ENCODE measurements around the gene KIAA1549. TPM values are rescaled to one million over a fixed set of nuclear protein-coding genes. Genes with fewer than 3 reads are reported as not detected.
"Not testable (repeated sequence)": the region's sequence is repeated elsewhere in the genome, so short reads cannot be mapped to it uniquely, and the experiment has no call there.

KIAA1549 gene
- total and polyA plus RNA-seq, 4 donors, result 0.13 to 2.8 (median 0.58) TPM

DNA sequence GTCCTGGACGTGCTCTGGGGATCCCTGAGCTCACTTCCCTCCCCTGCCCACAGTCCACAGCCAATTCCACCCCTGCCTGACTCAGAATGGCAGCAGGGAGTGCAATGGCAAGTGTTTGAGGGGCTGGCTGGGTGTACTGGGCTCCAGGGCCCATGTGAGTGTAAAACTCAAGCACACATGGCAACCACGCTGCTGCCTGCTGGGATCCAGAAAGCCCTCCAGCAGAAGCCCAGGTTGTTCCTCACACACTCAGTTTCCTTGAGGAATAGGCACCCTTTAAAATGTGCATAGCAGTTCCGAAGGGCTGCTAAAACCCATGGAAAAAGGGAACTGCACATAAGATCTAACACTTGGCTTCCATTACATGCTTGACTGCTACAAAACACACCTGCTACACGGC, 171.8 kb downstream of the KIAA1549 start:
- no peak for ATAC-seq (ENCODE audit: low FRiP score)
- no peak overlapping the region for H3K27ac ChIP-seq (ENCODE audit: low read depth in 1 of 2, low read length in 2 of 2)
- H3K4me1 ChIP-seq (ENCODE audit: control insufficient read depth in 1 of 2, insufficient read depth in 2 of 2, low read length in 2 of 2), result no peaks in the 10 kb centered on the region
- DNase-seq, result no peak
- H3K9me3 ChIP-seq (ENCODE audit: control insufficient read depth, low read length), result no peaks in the 10 kb centered on the region
- H3K4me3 ChIP-seq (ENCODE audit: low read length in 2 of 2), result no peak overlapping the region
- H3K27me3 ChIP-seq (ENCODE audit: control insufficient read depth in 1 of 2, insufficient read depth in 2 of 2, low read length in 1 of 2), result no peaks in the 10 kb centered on the region
- intact Hi-C loops (cut with DNase I), result no loop called here
- H3K36me3 ChIP-seq (ENCODE audit: control insufficient read depth in 1 of 2, insufficient read depth in 2 of 2, low read length in 1 of 2), result no peaks in the 10 kb centered on the region
- WGBS, 2 donors, result 74 to 76% methylated on average over 4 of the region's 4 CpGs

DNA sequence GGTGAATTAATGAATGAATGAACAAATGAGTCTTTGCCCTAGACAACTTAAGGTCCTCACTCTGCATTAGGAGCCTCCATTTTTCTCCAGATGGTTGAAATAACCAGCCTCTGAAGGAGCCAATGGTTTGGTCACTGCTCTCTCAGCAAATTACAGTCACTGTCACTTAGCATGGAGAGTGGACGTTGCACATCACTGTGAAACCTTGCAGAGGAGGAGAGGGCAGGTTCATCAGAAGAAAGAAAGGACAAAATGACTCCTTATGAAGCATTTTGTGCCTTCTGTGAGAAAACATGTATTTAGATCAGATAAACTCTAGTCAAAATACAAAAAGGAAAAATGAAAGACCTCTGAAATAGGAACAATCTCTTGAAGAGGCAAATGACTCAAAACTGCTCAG, 176.6 kb downstream of the KIAA1549 start:
- H3K9me3 ChIP-seq (ENCODE audit: control insufficient read depth, low read length), result no peaks in the 10 kb centered on the region
- H3K27ac ChIP-seq (ENCODE audit: low read depth in 1 of 2, low read length in 2 of 2), result no peak overlapping the region
- no peaks in the 10 kb centered on the region for H3K36me3 ChIP-seq (ENCODE audit: control insufficient read depth in 1 of 2, insufficient read depth in 2 of 2, low read length in 1 of 2)
- DNase-seq (no peak), ATAC-seq (ENCODE audit: low FRiP score) (no peak)
- H3K4me3 ChIP-seq (ENCODE audit: low read length in 2 of 2), result no peak overlapping the region
- intact Hi-C loops (cut with DNase I), result no loop called here
- no peaks in the 10 kb centered on the region for H3K27me3 ChIP-seq (ENCODE audit: control insufficient read depth in 1 of 2, insufficient read depth in 2 of 2, low read length in 1 of 2)
- WGBS, 2 donors, result 66 to 73% methylated on average over 1 of the region's 1 CpG
- no peaks in the 10 kb centered on the region for H3K4me1 ChIP-seq (ENCODE audit: control insufficient read depth in 1 of 2, insufficient read depth in 2 of 2, low read length in 2 of 2)

- Histone ChIP-seq H3K4me1 (ENCODE audit: control insufficient read depth in 1 of 2, insufficient read depth in 2 of 2, low read length in 2 of 2) (no peaks in the 10 kb centered on the region), H3K27ac (ENCODE audit: low read depth in 1 of 2, low read length in 2 of 2) (no peak overlapping the region), H3K4me3 (ENCODE audit: low read length in 2 of 2) (no peak overlapping the region), H3K36me3 (ENCODE audit: control insufficient read depth in 1 of 2, insufficient read depth in 2 of 2, low read length in 1 of 2) (no peaks in the 10 kb centered on the region), H3K27me3 (ENCODE audit: control insufficient read depth in 1 of 2, insufficient read depth in 2 of 2, low read length in 1 of 2) (no peaks in the 10 kb centered on the region), H3K9me3 (ENCODE audit: control insufficient read depth, low read length) (no peaks in the 10 kb centered on the region)
- no peak for ATAC-seq (ENCODE audit: low FRiP score)
- no peak for DNase-seq
- WGBS, 2 donors, result 94% methylated on average over 18 of the region's 18 CpGs
- intact Hi-C loops (cut with DNase I), result no loop called here
Observed at GRCh38 chr7:138802706-138803105, 178.5 kb downstream of the KIAA1549 start.

DNA sequence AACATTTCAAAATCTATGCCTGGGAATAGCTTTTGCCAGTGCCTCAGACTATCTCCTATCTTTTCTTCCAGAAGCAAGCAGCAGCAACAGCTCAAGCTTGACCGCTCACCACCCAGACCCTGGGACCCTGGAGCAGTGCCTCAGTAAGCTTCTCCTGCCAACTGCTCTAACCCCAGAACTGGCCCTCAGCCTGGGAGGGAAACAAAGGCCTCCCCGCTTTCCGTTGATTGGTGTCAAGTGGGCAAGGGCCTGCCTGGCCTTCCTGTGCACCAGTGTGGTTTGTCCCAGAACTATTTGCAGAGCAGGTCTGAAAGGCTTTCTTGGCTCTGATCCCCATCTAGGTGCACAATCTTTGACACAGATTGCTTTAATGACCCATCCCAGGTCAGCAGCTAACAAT, 179.9 kb downstream of the KIAA1549 start:
- intact Hi-C loops (cut with DNase I), result no loop called here
- no peak for ATAC-seq (ENCODE audit: low FRiP score)

GRCh38 chr7:138799336-138800000, 181.7 kb downstream of the KIAA1549 start:
- 74 to 80% methylated on average over 7 of the region's 7 CpGs for WGBS, 2 donors
- H3K36me3 ChIP-seq (ENCODE audit: control insufficient read depth in 1 of 2, insufficient read depth in 2 of 2, low read length in 1 of 2), result no peaks in the 10 kb centered on the region
- intact Hi-C loops (cut with DNase I), result no loop called here
- H3K27ac ChIP-seq (ENCODE audit: low read depth in 1 of 2, low read length in 2 of 2), result no peak overlapping the region
- no peaks in the 10 kb centered on the region for H3K4me1 ChIP-seq (ENCODE audit: control insufficient read depth in 1 of 2, insufficient read depth in 2 of 2, low read length in 2 of 2)
- H3K27me3 ChIP-seq (ENCODE audit: control insufficient read depth in 1 of 2, insufficient read depth in 2 of 2, low read length in 1 of 2), result no peaks in the 10 kb centered on the region
- no peaks in the 10 kb centered on the region for H3K9me3 ChIP-seq (ENCODE audit: control insufficient read depth, low read length)
- DNase-seq (no peak), ATAC-seq (ENCODE audit: low FRiP score) (no peak)
- H3K4me3 ChIP-seq (ENCODE audit: low read length in 2 of 2), result no peak overlapping the region

More for the DNA sequence above, 179.9 kb downstream of the KIAA1549 start:
- H3K27ac ChIP-seq (ENCODE audit: low read depth in 1 of 2, low read length in 2 of 2), result no peak overlapping the region
- no peak for DNase-seq
- WGBS, 2 donors, result 85 to 97% methylated on average over 3 of the region's 3 CpGs
- no peaks in the 10 kb centered on the region for H3K9me3 ChIP-seq (ENCODE audit: control insufficient read depth, low read length)
- no peaks in the 10 kb centered on the region for H3K27me3 ChIP-seq (ENCODE audit: control insufficient read depth in 1 of 2, insufficient read depth in 2 of 2, low read length in 1 of 2)
- H3K4me1 ChIP-seq (ENCODE audit: control insufficient read depth in 1 of 2, insufficient read depth in 2 of 2, low read length in 2 of 2), result no peaks in the 10 kb centered on the region
- no peak overlapping the region for H3K4me3 ChIP-seq (ENCODE audit: low read length in 2 of 2)
- no peaks in the 10 kb centered on the region for H3K36me3 ChIP-seq (ENCODE audit: control insufficient read depth in 1 of 2, insufficient read depth in 2 of 2, low read length in 1 of 2)

GRCh38 chr7:138798836-138799235, 182.4 kb downstream of the KIAA1549 start:
- ATAC-seq (ENCODE audit: low FRiP score) (no peak), DNase-seq (no peak)
- H3K4me3 ChIP-seq (ENCODE audit: low read length in 2 of 2), result no peak overlapping the region
- no peaks in the 10 kb centered on the region for H3K36me3 ChIP-seq (ENCODE audit: control insufficient read depth in 1 of 2, insufficient read depth in 2 of 2, low read length in 1 of 2)
- 46 to 56% methylated on average over 5 of the region's 5 CpGs for WGBS, 2 donors
- no peaks in the 10 kb centered on the region for H3K27me3 ChIP-seq (ENCODE audit: control insufficient read depth in 1 of 2, insufficient read depth in 2 of 2, low read length in 1 of 2)
- no peaks in the 10 kb centered on the region for H3K4me1 ChIP-seq (ENCODE audit: control insufficient read depth in 1 of 2, insufficient read depth in 2 of 2, low read length in 2 of 2)
- intact Hi-C loops (cut with DNase I), result no loop called here
- no peak overlapping the region for H3K27ac ChIP-seq (ENCODE audit: low read depth in 1 of 2, low read length in 2 of 2)
- H3K9me3 ChIP-seq (ENCODE audit: control insufficient read depth, low read length), result no peaks in the 10 kb centered on the region

DNA sequence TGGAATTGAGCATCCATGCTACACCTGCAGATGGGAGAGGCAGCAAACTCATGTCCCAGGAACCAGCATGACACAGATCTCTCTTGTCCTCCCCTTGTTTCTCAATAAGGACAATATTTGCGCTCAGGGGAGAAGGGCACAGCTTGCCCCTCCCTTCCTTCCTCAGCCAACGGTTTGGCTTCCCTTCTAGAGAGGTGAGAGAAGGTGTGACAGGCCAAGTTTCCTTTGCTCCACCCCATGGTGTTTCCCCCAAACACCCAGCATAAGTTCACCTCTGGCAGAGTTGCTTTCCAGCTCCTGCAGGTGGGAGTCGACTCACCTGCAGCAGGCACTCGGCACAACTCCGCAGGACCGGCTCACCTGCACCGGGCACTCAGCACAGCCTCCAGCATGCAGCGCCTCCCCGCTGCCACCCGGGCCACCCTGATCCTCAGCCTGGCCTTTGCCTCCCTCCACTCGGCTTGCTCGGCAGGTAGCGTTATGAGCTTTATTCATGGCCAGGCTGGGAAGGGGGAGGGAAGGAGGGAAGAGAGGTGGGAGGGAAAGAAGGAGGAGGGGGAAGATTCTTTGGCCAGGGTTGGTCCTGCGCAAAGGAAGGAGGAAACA, 183.4 kb downstream of the KIAA1549 start, which contains the start of the genes ATP6V0A4 and TMEM213:
ATP6V0A4 (minus strand) TSS at position 482 of the 606 bp plus-strand sequence. CDS start 26,949 bp downstream, outside the sequence.
TMEM213 (plus strand) TSS at position 280 of the 606 bp plus-strand sequence; CDS start at position 391, 111 bp downstream.
- no peaks in the 10 kb centered on the region for H3K4me1 ChIP-seq (ENCODE audit: control insufficient read depth in 1 of 2, insufficient read depth in 2 of 2, low read length in 2 of 2)
- no peaks in the 10 kb centered on the region for H3K9me3 ChIP-seq (ENCODE audit: control insufficient read depth, low read length)
- 12 to 17% methylated on average over 14 of the region's 14 CpGs for WGBS, 2 donors
- no peak within 1 kb of the TSS for H3K4me3 ChIP-seq (ENCODE audit: low read length in 2 of 2)
- intact Hi-C loops (cut with DNase I), result no loop called here
- ATAC-seq (ENCODE audit: low FRiP score) (no peak), DNase-seq (no peak)
- H3K27me3 ChIP-seq (ENCODE audit: control insufficient read depth in 1 of 2, insufficient read depth in 2 of 2, low read length in 1 of 2), result no peaks in the 10 kb centered on the region
- H3K36me3 ChIP-seq (ENCODE audit: control insufficient read depth in 1 of 2, insufficient read depth in 2 of 2, low read length in 1 of 2), result no peaks in the 10 kb centered on the region
- no peak within 1 kb of the TSS for H3K27ac ChIP-seq (ENCODE audit: low read depth in 1 of 2, low read length in 2 of 2)

DNA sequence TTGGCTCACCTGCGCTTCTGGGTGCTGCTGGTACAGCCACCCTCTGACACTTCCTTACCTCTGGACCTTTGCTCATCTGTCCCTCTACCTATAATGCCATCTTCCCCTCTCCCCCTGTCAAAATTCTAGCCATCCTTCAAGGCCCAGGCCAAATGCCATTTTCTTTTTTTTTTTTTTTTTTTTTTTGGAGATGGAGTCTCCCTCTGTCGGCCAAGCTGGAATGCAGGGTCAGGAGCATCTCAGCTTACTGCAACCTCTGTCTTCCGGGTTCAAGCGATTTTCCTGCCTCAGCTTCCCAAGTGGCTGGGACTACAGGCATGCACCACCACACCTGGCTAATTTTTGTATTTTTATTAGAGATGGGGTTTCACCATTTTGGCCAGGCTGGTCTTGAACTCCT, 184.1 kb downstream of the KIAA1549 start:
- 71 to 82% methylated on average over 4 of the region's 4 CpGs for WGBS, 2 donors
- intact Hi-C loops (cut with DNase I), result not testable (repeated sequence)

GRCh38 chr7:138796038-138796615, 185.1 kb downstream of the KIAA1549 start:
- 85 to 86% methylated on average over 9 of the region's 9 CpGs for WGBS, 2 donors
- ATAC-seq (ENCODE audit: low FRiP score), result no peak
- intact Hi-C loops (cut with DNase I), result no loop called here

More for the DNA sequence above, 184.1 kb downstream of the KIAA1549 start:
- ATAC-seq (ENCODE audit: low FRiP score); H3K4me1 ChIP-seq (ENCODE audit: control insufficient read depth in 1 of 2, insufficient read depth in 2 of 2, low read length in 2 of 2); H3K4me3 ChIP-seq (ENCODE audit: low read length in 2 of 2); H3K27ac ChIP-seq (ENCODE audit: low read depth in 1 of 2, low read length in 2 of 2); DNase-seq; H3K9me3 ChIP-seq (ENCODE audit: control insufficient read depth, low read length); H3K27me3 ChIP-seq (ENCODE audit: control insufficient read depth in 1 of 2, insufficient read depth in 2 of 2, low read length in 1 of 2); H3K36me3 ChIP-seq (ENCODE audit: control insufficient read depth in 1 of 2, insufficient read depth in 2 of 2, low read length in 1 of 2): not testable (repeated sequence)

More at GRCh38 chr7:138796038-138796615, 185.1 kb downstream of the KIAA1549 start:
- Histone ChIP-seq H3K27me3 (ENCODE audit: control insufficient read depth in 1 of 2, insufficient read depth in 2 of 2, low read length in 1 of 2) (no peaks in the 10 kb centered on the region), H3K36me3 (ENCODE audit: control insufficient read depth in 1 of 2, insufficient read depth in 2 of 2, low read length in 1 of 2) (no peaks in the 10 kb centered on the region), H3K9me3 (ENCODE audit: control insufficient read depth, low read length) (no peaks in the 10 kb centered on the region), H3K4me3 (ENCODE audit: low read length in 2 of 2) (no peak overlapping the region), H3K4me1 (ENCODE audit: control insufficient read depth in 1 of 2, insufficient read depth in 2 of 2, low read length in 2 of 2) (no peaks in the 10 kb centered on the region), H3K27ac (ENCODE audit: low read depth in 1 of 2, low read length in 2 of 2) (no peak overlapping the region)
- no peak for DNase-seq
